ENCODE results near the gene GIN1.
A peak's percentile ranks its signal among the peaks of the same experiment; 100 is the strongest.

DNA sequence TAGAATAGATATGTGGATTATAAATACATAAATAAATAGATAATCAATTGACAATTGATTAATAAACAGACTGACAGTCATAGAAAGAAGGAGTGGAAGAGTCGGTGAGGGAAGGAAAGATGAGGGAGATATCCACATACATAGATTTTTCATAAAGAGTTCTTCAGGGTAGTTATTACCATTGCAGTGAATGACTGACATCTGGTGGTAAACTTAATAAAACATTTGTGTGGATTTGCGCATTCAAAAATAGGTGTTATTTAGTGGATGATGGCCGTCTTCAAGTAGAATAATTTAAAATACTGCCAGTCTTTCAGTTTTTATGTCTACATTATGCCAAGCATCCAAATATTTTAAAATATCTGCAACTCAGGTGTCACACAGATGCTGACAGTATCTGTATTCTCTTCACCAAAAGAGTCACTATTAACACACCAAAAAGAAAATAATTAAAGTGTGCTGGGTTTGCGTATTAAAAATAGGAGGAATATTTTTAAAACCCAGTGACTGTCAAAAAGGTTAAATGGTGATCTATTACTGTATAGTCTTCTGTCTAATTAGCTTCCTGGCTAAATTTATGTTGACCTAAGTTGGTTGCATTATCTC, 78.8 kb downstream of the GIN1 start:
- TF ChIP-seq, protein P1, sequence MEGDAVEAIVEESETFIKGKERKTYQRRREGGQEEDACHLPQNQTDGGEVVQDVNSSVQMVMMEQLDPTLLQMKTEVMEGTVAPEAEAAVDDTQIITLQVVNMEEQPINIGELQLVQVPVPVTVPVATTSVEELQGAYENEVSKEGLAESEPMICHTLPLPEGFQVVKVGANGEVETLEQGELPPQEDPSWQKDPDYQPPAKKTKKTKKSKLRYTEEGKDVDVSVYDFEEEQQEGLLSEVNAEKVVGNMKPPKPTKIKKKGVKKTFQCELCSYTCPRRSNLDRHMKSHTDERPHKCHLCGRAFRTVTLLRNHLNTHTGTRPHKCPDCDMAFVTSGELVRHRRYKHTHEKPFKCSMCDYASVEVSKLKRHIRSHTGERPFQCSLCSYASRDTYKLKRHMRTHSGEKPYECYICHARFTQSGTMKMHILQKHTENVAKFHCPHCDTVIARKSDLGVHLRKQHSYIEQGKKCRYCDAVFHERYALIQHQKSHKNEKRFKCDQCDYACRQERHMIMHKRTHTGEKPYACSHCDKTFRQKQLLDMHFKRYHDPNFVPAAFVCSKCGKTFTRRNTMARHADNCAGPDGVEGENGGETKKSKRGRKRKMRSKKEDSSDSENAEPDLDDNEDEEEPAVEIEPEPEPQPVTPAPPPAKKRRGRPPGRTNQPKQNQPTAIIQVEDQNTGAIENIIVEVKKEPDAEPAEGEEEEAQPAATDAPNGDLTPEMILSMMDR (IDR thresholded peaks at IDR 0.05) = peak; percentile 9 to 57 (median 38)
- no peak for TF ChIP-seq POLR2A (IDR thresholded peaks at IDR 0.05)

All from vagina (tissue), 2 donors.